Vagina (tissue), 2 donors: ENCODE data around the gene AP4S1.

ENCODE experiments used
- POLR2A ChIP-seq, 2 donors: fragments of 450-650 bp; IDR thresholded peaks; one replicate each; pipeline ENCODE4 v1.6.1; 2017; ENCODE audit warnings: antibody characterized with exemption in 2 of 2, mild to moderate bottlenecking in 2 of 2, moderate library complexity in 2 of 2
- TF ChIP-seq, protein P1 (sequence below), 3 experiments: fragments of 450-650 bp in 2 of 3; fragments of 200-600 bp in 1 of 3; sonication (generic) in 1 of 3; IDR thresholded peaks; one replicate each; pipeline ENCODE4 v1.5.1; 2017 to 2019; ENCODE audit warnings: antibody characterized with exemption in 3 of 3, mild to moderate bottlenecking in 2 of 3, moderate library complexity in 2 of 3

DNA sequence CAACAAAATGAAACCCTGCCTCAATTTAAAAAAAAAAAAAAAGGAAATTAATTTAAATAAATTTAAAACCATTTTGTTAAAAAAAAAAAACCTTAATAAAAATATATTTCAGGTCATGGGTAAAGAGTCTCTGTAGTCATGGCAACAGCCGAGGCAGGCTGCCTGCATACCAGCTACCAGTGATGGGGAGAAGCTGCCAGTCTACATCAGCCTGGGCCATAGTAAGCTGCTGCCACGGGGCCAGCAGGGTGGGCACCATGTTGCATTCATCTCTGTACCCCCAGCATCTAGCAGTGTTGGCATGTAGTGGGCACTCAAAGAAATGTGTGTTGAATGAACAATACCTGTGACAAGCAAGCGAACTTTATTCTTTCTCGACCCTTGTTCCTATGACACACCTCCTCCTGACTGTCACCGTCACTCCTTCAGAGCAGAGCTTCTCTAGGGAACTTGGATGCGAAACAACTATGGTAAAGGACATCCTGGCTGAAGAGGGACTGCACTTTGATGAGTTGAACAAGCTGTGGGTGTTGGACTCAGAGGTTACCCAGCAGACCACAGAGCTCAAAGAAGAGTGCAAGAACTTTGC lies 7.3 kb upstream of the AP4S1 start:
- TF ChIP-seq, protein P1, sequence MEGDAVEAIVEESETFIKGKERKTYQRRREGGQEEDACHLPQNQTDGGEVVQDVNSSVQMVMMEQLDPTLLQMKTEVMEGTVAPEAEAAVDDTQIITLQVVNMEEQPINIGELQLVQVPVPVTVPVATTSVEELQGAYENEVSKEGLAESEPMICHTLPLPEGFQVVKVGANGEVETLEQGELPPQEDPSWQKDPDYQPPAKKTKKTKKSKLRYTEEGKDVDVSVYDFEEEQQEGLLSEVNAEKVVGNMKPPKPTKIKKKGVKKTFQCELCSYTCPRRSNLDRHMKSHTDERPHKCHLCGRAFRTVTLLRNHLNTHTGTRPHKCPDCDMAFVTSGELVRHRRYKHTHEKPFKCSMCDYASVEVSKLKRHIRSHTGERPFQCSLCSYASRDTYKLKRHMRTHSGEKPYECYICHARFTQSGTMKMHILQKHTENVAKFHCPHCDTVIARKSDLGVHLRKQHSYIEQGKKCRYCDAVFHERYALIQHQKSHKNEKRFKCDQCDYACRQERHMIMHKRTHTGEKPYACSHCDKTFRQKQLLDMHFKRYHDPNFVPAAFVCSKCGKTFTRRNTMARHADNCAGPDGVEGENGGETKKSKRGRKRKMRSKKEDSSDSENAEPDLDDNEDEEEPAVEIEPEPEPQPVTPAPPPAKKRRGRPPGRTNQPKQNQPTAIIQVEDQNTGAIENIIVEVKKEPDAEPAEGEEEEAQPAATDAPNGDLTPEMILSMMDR (IDR thresholded peaks at IDR 0.05): no peak
- TF ChIP-seq POLR2A (IDR thresholded peaks at IDR 0.05): no peak
